HG03520 (cell line): ENCODE results near the gene SDHAF2.
A peak's percentile ranks its signal among the peaks of the same experiment; 100 is the strongest.
"Not testable (repeated sequence)": the region's sequence is repeated elsewhere in the genome, so short reads cannot be mapped to it uniquely, and the experiment has no call there.

ENCODE experiments used
- ATAC-seq: cut with Tn5 transposase; IDR thresholded peaks from one replicate; pipeline ENCODE4 v1.9.1; 2021; ENCODE audit warnings: mild to moderate bottlenecking, moderate library complexity; ENCODE audit not compliant: unreplicated experiment

The SDHAF2 gene

DNA sequence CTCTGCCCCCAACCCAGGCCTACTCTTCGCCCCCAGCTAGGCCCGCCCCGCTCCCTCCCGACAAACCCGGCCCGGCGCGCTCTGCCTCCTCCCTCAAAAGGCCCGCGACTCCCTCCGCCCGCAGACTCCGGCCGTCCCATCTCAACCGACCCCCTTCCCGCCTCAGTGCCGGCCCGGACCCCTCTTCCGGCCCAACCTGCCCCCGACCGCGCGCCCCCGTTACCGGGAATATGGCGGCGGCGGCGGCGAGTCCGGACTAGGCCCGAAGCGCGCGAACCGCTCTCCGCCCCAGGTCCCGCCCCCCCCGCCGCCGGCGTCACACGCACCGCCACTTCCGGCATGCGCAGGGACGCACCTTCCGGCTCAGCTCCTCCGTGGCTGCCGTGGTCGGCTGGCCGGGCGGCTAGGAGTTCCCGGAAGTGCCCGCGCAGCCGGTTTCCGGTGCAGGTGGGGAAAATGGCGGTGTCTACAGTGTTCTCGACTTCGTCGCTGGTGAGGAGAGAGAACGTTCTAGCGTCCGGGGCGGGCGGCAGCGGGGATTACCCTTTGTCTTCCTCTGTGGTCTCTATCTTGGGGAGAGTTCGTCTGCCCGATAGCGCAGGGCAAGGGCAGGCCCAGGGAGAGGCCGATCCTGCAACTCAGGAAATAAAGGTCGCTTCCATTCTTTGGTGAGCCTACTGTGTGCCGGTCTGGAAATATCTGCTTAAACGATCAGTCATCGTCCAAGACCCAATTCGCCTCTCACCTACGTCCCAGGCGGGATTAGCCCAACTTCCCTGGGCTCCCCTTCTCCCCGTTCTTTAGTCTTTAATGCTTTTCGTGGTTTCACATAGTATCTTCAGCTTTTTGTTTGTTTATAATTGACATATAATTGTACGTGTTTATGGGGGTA, at the start of gene SDHAF2, which contains the start of gene CPSF7:
Gene SDHAF2 (plus strand): TSS at position 434 of the 892 bp plus-strand sequence. CDS start 23 bp downstream, at position 457.
Gene CPSF7 (minus strand): TSS at position 285 of the 892 bp plus-strand sequence. CDS start 740 bp downstream, outside the sequence.
- ATAC-seq: peak; percentile 86

DNA sequence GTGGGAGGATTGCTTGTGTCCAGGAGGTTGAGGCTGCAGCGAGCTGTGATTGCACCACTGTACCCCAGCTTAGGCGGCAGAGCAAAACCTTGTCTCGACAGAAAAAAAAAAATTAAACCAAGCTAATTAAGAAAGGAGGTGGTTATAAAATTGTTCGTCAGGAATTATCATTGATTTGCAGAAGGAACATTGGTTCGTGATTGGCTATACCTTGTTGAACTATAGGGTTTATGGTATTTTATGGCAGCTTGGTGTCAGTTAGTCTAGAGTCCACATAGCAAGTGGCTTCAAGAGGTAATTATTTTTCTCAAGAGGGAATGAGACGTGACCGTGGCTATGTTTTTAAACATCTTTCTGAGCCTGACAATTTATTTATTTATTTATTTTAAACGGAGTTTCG, 49.0 kb upstream of the SDHAF2 start:
- ATAC-seq: no peak

DNA sequence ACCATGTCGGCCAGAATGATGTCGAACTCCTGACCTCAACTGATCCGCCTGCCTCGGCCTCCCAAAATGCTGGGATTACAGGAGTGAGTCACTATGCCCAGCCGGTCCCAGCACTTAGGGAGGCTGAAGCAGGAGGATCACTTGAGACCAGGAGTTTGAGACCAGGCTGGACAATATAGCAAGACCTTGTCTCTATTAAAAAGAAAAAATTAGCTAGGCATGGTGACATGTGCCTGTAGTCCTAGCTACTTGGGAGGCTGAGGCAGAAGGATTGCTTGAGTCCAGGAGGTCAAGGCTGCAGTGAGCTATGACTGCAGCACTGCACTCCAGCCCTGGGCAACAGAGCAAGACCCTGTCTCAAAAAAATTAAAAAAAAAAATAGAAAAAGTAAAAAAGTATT, 46.1 kb upstream of the SDHAF2 start:
- ATAC-seq: not testable (repeated sequence)

DNA sequence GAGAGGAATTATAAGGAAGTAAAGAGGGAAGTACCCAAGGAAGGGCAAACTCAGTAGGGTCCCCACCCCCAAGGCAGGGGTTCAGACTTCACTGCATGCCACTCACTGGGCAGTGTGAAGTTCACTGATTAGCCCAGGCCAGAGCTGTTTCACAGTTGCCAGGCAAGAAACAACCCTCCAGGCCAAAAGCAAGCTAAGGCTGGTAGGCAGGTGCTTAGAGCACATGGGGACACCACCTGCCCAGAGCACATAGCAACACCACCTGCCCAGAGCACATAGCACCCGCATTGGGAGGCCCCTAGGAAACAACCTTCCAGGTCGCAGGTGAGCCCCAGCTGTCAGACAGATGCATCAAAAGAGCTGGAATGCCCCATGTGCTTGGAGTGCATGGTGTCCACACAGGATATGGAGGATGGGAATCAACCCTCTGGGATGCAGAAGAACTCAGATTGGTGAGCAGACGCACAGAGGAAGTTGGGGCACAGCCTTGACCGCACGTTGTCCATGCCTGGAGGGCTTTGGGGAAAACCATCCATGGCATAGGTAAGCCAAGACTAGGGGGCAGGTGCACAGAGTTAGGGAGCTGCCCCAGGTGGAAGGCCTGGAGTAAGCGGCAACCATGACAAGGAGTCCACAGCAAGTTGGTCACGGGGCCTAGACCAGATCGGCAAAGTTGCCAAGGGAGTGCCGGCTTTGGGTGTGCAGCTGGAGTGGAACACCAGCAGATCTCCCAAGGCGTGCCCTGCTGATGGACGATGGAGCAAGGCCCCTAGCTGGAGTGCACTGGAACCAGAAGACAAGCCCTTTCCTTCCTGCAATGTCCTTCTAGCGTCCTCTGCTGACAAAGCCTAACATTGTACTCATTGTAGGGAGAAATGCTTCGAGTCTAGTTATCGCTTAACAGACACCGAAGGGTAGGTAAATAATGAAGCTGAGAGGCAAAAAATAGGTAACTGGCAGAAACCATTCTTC, 45.4 kb upstream of the SDHAF2 start:
- ATAC-seq: no peak

DNA sequence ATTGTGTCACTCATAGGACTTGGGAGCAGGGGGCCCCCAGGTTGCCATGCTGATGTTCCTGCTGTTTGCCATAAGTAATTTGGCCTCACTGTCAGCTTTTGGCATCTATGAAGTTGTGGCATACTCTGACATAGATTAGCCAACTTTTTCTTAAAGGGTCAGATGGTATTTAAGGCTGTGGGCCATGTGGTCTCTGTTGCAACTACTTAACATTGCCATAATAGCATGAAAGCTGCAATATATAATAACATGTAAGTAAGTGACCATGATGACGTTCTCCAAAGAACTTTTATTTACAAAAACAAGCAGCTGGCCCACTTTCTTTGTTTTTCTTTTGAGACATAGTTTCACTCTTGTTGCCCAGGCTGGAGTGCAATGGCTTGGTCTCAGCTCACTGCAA, 39.8 kb upstream of the SDHAF2 start:
- ATAC-seq: no peak

DNA sequence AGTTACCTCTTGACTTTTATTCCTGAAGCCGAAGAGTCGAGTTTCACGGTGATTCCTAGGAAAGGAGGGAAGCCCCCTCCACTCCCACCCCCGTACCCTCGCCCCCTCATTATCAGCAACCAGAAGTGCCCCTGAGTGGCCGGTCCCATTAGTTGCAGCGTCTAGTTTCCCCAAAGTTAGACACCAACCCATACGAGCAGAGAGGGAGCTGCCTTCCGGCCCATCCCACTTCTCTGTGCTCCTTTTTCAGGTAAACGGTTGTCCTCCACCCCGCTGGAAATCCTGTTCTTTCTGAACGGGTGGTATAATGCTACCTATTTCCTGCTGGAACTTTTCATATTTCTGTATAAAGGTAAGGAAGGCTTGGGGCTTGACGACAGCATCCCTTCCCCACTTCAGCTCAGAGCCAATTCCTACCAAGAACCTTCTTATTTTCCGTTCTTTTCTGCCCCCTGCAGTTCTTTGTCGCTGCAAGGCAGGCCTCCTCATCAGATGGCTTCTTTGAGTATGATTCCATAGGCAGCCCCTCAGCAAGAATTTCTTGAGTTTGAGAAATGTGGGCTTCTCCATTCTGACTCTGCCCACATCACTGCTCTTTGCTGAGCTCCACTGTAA, 36.8 kb upstream of the SDHAF2 start:
- ATAC-seq: no peak

DNA sequence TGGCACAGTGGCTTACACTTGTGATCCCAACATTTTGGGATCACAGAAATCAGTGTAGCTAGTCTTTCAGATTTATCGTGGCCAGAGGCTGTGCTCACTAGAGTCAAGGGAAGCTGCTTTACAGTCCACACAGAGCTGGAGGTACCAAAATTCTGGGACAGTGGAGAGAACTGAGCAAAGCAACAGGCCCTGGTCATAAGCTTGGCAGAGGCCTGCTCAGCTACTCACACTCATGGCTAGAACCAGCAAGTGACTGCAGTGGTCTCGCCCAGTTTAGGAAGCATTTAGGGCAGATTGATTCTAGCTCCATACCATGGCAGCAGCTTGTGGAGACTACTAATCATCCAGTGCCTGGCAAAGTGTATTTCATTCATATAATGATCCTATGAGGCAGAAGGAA, 28.8 kb upstream of the SDHAF2 start:
- ATAC-seq: no peak

DNA sequence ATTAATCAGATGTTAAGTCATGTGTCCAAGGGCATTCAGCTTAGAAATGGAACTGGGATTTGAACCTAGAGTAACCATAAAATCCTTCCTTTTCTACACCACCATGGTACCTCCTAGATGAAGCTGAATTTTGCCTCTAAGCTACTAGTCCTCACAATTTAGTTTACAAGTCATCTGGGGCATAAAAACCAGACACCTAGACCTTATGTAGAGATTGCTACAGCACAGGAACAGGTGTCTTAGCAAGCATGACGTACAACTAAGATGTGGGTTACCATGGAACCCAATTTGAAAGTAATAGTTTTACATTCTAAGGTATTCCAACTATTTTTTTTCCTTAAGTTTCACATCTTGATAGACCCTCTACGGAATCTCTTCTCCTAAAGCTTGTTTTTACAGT, 28.4 kb upstream of the SDHAF2 start:
- ATAC-seq: no peak

DNA sequence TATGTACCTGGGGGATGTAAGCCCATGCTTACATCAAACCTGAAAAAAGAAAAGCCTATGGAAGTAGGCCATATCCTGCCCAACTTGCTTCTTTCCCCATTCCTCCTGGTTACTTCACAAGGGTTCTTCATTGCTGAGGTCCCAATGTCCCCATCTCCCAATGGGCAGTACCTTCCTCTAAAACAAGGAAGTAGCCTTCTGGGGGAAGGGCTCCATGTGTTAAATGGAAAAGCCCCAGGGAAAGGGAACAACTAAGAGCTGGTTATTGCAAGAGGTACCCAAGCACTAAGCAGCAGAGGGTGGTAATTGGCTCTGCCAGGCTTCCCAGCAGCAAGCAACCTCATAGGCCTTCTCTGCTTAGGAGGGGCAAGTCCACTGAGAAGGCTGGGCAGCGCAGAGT, 26.3 kb upstream of the SDHAF2 start:
- no peak for ATAC-seq

DNA sequence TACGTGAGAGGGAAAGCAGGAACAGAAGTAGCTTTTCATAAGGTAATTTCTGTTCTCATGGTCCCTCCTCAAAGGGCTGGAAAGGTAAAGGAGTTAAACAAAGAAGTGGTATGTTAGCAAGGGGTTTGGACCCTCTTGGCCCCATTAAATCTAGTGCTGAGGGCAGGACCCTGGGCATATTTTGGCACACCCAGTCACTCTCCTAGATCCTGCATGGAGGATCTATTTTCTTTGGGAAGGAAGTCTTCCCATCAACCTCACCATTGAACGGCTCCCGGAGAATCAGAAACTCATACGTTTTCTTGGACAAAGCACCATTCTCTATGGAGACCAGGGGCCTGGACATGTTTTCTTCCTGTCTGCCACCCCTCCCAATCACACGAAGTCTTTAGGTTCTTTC, 25.8 kb upstream of the SDHAF2 start:
- ATAC-seq: no peak

DNA sequence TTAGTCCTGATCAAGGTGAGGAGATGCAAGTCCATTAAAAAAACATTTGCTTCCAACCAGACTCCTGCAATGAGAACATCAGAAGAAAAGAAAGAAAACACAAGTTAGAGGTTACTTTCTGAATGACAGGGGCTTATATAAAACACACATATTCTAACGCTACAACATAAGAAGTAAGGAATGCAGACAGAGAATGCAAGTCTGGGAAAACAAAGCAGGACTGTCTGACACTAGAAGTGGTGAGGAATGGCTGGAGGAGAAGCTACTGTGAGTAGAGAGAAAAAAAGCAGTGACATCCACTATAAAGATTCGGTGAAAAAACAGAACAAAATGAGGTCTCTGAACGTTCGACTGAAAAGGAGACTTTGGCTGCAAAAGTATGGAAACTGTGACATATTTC, 25.3 kb upstream of the SDHAF2 start:
- no peak for ATAC-seq

DNA sequence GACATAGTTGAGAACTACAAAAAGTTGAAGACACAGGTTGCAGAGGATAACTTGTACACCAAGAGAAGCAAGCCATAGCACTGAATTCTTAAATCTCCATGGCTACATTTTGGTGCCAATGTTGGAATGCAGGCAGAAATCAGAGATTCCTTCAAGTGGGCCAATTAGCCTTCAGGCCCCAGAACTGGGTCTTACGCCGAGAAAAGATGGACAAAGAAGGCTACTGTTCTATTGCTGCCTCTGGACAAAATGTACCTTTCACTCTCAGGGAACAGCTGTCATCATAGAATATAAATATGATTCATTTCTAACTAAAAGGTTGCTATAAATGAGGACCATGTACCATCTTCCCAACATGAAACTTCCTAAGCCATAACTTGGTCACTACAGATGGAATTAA, 23.9 kb upstream of the SDHAF2 start:
- ATAC-seq: no peak

DNA sequence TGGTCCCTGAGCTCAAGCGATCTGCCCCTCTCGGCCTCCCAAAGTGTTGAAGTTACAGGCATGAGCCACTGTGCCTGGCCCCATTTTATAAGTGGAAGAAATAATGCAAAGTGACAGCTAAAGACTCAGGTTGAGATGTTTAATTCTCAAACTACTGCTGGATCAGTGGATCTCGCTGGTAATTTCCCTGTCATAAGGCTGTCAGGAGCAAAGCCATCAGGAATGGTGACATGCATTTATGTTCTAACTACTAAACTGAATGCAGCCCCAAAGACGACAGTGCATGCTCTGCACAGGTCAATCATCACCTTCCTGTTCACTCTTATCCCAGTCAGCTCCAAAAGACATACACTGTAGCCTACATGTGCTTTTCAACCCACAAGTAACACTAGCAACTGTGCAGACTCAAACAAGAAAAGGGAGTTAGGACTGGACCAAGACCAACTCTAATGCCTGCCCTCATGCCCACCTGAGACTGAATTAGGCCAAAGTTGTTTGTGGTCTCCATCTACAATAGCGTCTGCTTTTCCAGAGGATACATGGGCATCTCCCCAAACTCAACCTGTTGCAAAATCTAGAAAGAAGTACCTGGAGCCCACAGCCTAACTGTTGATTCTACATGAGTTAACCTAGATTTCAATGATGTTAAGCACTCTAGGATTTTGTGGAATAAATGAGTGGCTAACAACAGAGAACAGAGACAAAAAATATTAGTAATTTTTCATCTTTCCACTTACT, 22.8 kb upstream of the SDHAF2 start:
- no peak for ATAC-seq

DNA sequence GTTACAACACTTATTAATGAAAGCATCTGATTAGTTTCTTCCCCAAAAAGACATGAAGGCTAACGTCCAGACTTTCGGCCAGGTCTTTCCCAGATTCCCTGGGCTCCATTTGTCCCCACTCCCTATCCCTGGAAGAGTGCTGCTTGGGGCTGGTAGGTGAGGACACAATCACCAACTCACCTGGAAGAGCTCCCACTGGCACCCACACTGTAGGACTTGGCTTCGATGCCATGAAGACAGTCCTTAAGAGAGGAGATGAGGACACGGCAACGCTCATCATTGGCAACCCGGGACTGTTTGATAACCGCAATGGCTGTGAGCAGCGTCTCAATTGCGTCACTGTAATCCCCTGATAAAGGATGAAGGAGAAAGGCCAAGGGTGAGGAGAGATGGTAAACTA, 18.3 kb upstream of the SDHAF2 start:
- no peak for ATAC-seq

DNA sequence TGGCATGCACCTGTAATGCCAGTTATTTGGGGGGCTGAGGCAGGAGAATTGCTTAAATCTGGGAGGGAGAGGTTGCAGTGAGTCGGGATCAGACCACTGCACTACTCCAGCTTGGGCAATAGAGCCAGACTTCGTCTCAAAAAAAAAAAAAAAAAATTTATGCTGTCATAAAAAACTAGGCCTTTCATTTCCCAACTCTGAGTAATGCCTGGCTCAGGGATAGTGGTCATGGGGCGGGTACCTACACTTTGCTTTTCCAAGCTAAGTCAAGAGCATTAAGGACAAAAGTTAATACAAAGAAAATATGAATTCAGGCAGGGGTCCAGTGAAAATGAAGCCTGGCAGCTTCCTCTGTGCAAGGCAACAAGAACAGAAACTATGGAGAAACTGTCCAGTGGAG, 16.4 kb upstream of the SDHAF2 start:
- ATAC-seq: no peak

DNA sequence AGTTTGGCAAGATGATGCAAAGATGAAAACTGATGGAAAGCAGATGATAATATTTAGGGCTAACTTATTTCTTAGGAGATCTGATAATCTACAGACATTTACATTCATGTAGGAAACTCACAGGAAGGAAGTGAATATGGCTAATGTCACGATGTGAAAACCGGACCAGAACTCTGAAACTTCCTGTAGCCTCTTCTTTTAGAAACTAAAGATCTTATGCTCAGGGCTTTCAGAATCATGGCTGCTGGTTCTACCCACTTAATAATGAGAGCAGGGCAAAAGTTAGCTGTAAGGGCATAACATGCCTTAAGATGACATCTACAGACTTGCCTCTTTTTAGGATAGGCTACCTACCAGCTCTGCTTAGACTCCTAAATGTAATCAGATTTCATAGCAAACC, 15.4 kb upstream of the SDHAF2 start:
- ATAC-seq: no peak

DNA sequence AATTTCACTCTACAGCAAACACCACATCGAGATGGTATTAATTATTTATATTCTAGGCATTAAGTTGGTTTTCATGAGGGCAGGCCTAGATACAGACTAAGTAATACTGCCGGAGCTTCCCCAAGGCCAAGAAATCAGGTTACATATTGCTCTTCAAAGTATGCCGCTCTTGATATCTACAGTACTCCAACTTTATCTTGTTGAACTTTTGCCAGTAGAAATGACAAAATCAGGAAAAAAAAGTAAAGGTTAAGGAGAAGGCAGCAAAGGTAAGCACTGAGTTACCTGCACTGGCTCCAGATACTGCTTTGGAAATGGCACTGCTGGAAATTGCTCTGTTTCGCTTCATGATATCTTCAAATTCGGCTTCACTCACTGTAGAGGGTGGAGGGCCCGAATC, 14.5 kb upstream of the SDHAF2 start:
- ATAC-seq: no peak

DNA sequence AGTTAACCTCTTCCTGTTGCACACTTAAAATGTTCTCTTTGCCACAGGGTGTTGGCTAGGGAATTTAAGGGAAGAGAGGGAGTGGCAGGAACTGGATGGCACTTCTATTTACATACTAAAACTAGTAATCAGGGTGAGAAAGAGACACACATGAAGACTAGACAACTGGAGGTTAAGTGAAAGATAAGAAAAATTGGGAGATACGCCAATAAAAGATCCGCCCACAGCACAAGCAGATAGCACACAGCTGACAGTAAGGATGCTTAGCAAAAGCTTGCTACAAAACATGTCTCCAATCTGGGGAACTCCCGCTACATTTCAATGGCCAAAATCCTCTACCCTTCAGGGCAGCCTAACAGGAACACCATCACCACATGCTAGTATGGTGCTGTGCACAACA, 13.0 kb upstream of the SDHAF2 start:
- ATAC-seq: no peak

DNA sequence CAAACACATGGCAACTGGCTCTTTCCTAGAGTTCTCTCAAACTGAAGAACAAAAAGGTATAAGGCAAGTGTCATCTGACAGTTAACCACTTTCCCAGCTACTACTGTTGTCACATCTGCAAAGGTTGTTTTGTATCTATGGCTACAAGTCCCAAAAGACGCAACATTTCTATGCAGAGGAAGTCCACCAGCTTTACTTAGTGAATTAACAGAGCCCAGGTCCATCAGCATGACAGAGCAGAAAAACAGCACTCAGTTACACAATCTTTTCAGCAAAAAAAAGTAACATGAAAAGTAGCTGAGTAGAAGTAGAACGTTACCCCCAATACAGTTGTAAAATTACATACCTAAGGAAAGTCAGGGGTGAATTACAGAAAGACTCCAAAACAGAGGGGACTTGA, 12.3 kb upstream of the SDHAF2 start:
- ATAC-seq: no peak

DNA sequence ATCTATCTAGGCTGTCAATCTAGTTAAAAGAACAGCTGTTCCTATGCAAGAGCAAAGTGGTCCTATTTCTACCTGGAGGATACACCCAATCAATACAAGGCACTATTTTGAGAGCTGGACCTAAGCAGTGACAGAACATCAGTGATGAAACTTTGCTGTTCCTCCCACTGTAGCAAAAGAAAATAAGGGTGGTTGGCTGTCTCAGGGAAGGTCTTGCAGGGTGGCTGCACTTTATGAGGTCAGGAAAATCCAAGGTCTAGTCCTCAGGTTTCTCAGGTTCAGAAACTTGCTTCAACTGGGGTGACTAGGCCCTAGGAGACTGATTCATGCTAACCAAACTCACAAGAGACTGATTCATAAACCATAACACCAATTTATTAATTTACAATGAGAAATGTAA, 11.8 kb upstream of the SDHAF2 start:
- no peak for ATAC-seq

DNA sequence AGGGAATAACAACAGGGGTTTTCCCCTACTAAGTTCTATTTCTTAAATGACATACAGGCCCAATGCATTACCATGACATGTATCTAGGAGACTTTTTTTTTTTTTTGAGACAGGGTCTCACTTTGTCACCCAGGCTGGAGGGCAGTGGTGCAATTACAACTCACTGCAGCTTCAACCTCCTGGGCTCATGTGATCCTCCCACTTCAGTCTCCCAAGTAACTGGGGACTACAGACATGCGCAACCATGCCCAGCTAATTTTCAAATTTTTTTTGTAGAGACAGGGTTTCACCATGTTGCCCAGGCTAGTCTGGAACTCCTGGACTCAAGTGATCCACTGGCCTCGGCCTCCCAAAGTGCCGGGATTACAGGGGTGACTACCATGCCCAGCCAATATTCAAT, 7.7 kb upstream of the SDHAF2 start:
- no peak for ATAC-seq
